Neural crest cell (in vitro differentiated cells): ENCODE measurements around the gene UTY. TPM values are rescaled to one million over a fixed set of nuclear protein-coding genes. Genes with fewer than 3 reads are reported as not detected.

ENCODE experiments used
- DNase-seq: peaks from one replicate; pipeline ENCODE4 v3.0.0; 2021; ENCODE audit warnings: low read depth, mixed read lengths, low spot score
- H3K27ac Mint-ChIP-seq: one replicate; pipeline ENCODE4 v1.8.0; 2021; ENCODE audit warnings: mild to moderate bottlenecking, mixed read lengths; ENCODE audit not compliant: unreplicated experiment
- H3K27me3 Mint-ChIP-seq: 2 replicates; pipeline ENCODE4 v1.8.0; 2021; ENCODE audit warnings: low read depth, mild to moderate bottlenecking, mixed read lengths
- H3K36me3 Mint-ChIP-seq: 2 replicates; pipeline ENCODE4 v1.8.0; 2021; ENCODE audit warnings: low read depth, mild to moderate bottlenecking, mixed read lengths
- H3K4me1 Mint-ChIP-seq: 2 replicates; pipeline ENCODE4 v1.8.0; 2021; ENCODE audit warnings: mixed read lengths
- H3K4me3 Mint-ChIP-seq: one replicate; pipeline ENCODE4 v1.8.0; 2021; ENCODE audit warnings: mild to moderate bottlenecking, mixed read lengths
- H3K9me3 Mint-ChIP-seq: 2 replicates; pipeline ENCODE4 v1.8.0; 2021; ENCODE audit warnings: mixed read lengths
- total RNA-seq: library from RNA; stranded (reverse); gene quantifications from 2 replicates; pipeline ENCODE4 v1.2.1, GENCODE V29; 2021
- TF ChIP-seq, protein P1 (sequence below): fragments of 200-600 bp; sonication (generic); conservative IDR thresholded peaks from 2 replicates; pipeline ENCODE4 v1.5.0; 2021; ENCODE audit warnings: antibody characterized with exemption, mild to moderate bottlenecking

Gene UTY
- total RNA-seq, 1 donor from 2014 or later = not detected

DNA sequence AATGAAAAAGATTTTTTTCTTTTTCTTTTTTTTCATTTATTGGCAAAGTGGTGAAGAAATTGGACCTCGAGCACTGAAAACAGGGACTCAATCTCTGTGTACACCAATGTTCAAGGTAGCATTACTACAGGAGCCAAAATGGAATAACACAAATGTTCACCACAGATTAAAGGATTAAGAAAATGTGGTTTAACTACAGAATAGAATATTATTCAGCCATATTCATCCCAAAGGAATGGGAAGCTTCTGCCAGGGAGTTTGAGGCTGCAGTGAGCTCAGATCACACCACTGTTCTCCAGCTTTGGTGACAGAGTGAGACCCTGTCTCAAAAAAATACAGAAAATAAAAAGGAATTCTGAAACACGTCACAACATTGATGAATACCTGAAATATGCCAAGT lies 81.0 kb downstream of the UTY start:
- DNase-seq = no peak
- H3K36me3 Mint-ChIP-seq = no peaks in the 10 kb centered on the region
- H3K4me3 Mint-ChIP-seq = no peak overlapping the region
- no peaks in the 10 kb centered on the region for H3K27me3 Mint-ChIP-seq
- no peaks in the 10 kb centered on the region for H3K9me3 Mint-ChIP-seq
- H3K4me1 Mint-ChIP-seq = no peaks in the 10 kb centered on the region
- TF ChIP-seq, protein P1, sequence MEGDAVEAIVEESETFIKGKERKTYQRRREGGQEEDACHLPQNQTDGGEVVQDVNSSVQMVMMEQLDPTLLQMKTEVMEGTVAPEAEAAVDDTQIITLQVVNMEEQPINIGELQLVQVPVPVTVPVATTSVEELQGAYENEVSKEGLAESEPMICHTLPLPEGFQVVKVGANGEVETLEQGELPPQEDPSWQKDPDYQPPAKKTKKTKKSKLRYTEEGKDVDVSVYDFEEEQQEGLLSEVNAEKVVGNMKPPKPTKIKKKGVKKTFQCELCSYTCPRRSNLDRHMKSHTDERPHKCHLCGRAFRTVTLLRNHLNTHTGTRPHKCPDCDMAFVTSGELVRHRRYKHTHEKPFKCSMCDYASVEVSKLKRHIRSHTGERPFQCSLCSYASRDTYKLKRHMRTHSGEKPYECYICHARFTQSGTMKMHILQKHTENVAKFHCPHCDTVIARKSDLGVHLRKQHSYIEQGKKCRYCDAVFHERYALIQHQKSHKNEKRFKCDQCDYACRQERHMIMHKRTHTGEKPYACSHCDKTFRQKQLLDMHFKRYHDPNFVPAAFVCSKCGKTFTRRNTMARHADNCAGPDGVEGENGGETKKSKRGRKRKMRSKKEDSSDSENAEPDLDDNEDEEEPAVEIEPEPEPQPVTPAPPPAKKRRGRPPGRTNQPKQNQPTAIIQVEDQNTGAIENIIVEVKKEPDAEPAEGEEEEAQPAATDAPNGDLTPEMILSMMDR = no peak
- H3K27ac Mint-ChIP-seq = no peak overlapping the region

DNA sequence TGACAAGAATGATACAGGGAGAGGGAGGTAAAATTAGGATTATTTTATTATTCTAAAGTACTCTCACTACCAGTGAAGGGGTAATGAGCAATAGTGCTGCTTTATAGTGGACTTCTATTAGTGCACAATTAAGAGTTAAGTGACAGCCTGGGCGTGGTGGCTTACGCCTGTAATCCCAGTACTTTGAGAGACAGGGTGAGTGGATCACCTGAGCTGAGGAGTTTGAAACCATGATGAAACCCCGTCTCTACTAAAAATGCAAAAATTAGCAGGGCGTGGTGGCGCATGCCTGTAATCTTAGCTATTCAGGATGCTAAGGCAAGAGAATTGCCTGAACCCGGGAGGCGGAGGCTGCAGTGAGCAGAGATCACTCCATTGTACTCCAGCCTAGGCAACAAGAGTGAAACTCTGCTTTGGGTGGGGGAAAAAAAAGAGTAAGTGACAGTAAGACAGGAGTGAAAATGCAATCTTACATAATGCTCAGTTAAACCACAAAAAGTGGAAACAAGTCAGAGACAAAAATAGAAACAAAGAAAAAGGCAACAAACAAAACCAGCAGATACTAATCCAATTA lies 98.6 kb downstream of the UTY start:
- H3K27me3 Mint-ChIP-seq = no peaks in the 10 kb centered on the region
- no peak overlapping the region for H3K4me3 Mint-ChIP-seq
- H3K9me3 Mint-ChIP-seq = no peaks in the 10 kb centered on the region
- TF ChIP-seq, protein P1 = no peak
- H3K36me3 Mint-ChIP-seq = no peaks in the 10 kb centered on the region
- no peak for DNase-seq
- no peaks in the 10 kb centered on the region for H3K4me1 Mint-ChIP-seq
- no peak overlapping the region for H3K27ac Mint-ChIP-seq

DNA sequence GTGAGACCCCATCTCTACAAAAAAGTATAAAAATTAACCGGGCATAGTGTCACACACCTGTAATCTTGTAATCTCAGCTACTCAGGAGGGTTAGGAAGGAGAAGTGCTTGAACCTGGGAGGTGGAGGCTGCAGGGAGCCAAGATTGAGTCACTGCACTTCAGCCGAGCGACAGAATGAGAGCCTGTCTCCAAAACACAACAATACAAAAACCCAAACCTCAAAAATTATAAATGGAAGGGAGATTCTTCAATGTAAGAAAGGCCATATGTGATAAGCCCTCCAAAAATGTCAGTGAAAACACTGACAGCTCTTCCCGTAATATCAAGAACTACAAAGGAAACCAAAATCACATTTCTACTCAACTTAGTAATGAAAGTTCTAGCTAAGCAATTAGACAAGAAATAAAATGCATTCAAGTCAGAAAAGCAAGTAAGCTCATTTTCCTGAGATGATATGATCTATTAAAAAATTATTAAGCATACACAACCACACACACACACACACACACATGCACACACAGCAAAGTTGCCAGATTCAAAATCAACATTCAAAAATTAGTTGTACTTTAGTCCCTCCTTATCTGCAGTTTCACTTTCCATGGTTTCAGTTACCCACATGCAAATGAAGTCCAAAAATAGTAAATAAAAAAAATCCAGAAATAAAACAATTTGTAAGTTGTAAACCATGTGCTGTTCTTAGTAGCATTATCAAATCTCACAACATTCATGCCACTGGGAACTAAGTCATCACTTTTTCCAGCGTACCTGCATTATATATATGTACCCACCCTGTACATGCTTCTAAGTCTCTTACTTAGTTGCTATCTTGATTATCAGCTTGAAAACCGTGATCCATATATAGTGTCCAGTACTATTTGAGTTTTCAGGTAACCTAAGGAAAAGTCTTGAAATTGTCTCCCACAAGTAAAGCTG lies 108.7 kb downstream of the UTY start:
- H3K36me3 Mint-ChIP-seq = no peaks in the 10 kb centered on the region
- H3K4me3 Mint-ChIP-seq = no peak overlapping the region
- TF ChIP-seq, protein P1 = no peak
- no peak overlapping the region for H3K27ac Mint-ChIP-seq
- no peaks in the 10 kb centered on the region for H3K4me1 Mint-ChIP-seq
- H3K9me3 Mint-ChIP-seq = no peaks in the 10 kb centered on the region
- DNase-seq = no peak
- H3K27me3 Mint-ChIP-seq = no peaks in the 10 kb centered on the region

DNA sequence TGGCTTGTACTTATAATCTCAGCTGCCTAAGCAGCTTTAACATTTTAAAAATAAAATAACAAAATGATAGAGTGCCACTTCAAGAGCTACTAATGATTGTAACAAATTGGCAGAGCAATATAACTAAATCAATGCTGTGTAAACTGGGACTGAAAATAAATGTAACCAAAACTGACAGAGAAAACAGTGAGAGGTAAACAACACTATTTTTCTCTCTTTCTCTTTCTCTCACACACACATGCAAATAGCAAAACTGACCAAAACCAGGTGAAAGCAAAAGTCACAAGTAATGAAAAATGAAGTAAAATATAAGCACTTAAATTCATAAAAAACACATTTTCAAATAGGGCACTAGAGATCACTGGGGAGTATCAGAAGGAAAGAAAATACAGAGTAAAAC lies 109.6 kb downstream of the UTY start:
- H3K27me3 Mint-ChIP-seq = no peaks in the 10 kb centered on the region
- H3K9me3 Mint-ChIP-seq = no peaks in the 10 kb centered on the region
- H3K4me1 Mint-ChIP-seq = no peaks in the 10 kb centered on the region
- no peaks in the 10 kb centered on the region for H3K36me3 Mint-ChIP-seq
- no peak overlapping the region for H3K27ac Mint-ChIP-seq
- no peak overlapping the region for H3K4me3 Mint-ChIP-seq
- TF ChIP-seq, protein P1 = no peak
- no peak for DNase-seq

DNA sequence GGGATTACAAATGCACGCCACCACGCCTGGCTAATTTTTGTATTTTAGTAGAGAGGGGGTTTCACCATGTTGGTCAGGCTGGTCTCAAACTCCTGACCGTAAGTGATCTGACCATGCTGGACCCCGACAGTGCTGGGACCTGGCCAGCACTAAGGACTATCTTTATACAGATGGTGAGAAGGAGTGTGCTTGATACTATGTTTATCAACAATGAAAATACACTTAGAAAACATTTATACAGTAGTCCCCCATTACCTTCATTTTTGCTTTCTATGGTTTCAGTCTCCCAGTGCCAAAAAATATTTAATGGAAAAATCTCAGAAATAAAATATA lies 111.4 kb downstream of the UTY start:
- no peak for DNase-seq
- H3K9me3 Mint-ChIP-seq = no peaks in the 10 kb centered on the region
- no peak overlapping the region for H3K27ac Mint-ChIP-seq
- H3K4me1 Mint-ChIP-seq = no peaks in the 10 kb centered on the region
- TF ChIP-seq, protein P1 = no peak
- no peaks in the 10 kb centered on the region for H3K36me3 Mint-ChIP-seq
- H3K27me3 Mint-ChIP-seq = no peaks in the 10 kb centered on the region
- no peak overlapping the region for H3K4me3 Mint-ChIP-seq
